ENCODE data around the gene TMEM256. TPM values are rescaled to one million over a fixed set of nuclear protein-coding genes. Genes with fewer than 3 reads are reported as not detected.

The TMEM256 gene
- total RNA-seq, 3 donors from 2014 or later, result 51.9 to 85.1 (median 64.9) TPM

DNA sequence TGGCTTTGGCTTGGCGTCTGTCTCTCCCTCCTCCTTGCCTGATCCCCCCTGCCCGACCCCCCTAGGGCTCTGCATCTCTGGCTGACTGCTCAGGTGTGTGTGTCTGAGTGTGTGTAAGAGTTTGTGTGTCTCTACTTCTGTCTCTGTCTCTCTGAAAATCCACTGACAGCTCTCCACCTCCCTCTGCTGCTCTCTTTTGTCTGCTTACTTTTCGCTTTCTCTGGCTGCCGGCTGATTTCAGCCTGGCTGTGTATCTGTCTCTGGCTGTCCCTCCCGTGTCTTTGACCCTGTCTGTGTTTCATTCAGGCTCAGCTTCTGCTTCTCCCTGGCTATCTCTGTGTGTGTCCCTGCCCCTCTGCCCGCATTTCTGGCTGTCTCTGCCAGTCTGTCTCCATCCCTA lies 12.4 kb upstream of the TMEM256 start:
- ATAC-seq (no peak), DNase-seq (no peak)
- no peak overlapping the region for H3K4me3 ChIP-seq
- no peaks in the 10 kb centered on the region for H3K4me1 ChIP-seq (ENCODE audit: low read depth)
- intact Hi-C loops (cut with DNase I, micrococcal nuclease), result no loop called here
- H3K9me3 ChIP-seq, result no peaks in the 10 kb centered on the region
- H3K36me3 ChIP-seq (ENCODE audit: low read depth), result no peaks in the 10 kb centered on the region
- TF ChIP-seq, protein P1, sequence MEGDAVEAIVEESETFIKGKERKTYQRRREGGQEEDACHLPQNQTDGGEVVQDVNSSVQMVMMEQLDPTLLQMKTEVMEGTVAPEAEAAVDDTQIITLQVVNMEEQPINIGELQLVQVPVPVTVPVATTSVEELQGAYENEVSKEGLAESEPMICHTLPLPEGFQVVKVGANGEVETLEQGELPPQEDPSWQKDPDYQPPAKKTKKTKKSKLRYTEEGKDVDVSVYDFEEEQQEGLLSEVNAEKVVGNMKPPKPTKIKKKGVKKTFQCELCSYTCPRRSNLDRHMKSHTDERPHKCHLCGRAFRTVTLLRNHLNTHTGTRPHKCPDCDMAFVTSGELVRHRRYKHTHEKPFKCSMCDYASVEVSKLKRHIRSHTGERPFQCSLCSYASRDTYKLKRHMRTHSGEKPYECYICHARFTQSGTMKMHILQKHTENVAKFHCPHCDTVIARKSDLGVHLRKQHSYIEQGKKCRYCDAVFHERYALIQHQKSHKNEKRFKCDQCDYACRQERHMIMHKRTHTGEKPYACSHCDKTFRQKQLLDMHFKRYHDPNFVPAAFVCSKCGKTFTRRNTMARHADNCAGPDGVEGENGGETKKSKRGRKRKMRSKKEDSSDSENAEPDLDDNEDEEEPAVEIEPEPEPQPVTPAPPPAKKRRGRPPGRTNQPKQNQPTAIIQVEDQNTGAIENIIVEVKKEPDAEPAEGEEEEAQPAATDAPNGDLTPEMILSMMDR (IDR thresholded peaks at IDR 0.05), result no peak

DNA sequence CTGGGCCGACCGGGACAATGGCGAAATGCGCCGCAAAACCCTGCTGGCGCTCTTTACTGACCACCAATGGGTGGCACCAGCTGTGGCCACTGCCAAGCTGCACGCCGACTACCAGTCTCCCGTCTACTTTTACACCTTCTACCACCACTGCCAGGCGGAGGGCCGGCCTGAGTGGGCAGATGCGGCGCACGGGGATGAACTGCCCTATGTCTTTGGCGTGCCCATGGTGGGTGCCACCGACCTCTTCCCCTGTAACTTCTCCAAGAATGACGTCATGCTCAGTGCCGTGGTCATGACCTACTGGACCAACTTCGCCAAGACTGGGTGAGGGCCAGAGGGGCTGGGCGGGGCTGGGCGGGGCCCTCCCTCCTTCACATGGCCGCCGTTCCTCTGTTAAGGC lies 11.9 kb upstream of the TMEM256 start:
- Histone ChIP-seq H3K36me3 (ENCODE audit: low read depth) (no peaks in the 10 kb centered on the region), H3K4me1 (ENCODE audit: low read depth) (no peaks in the 10 kb centered on the region), H3K4me3 (no peak overlapping the region), H3K9me3 (no peaks in the 10 kb centered on the region)
- ATAC-seq (no peak), DNase-seq (no peak)
- TF ChIP-seq, protein P1 (IDR thresholded peaks at IDR 0.05), result no peak
- intact Hi-C loops (cut with DNase I, micrococcal nuclease), result no loop called here

DNA sequence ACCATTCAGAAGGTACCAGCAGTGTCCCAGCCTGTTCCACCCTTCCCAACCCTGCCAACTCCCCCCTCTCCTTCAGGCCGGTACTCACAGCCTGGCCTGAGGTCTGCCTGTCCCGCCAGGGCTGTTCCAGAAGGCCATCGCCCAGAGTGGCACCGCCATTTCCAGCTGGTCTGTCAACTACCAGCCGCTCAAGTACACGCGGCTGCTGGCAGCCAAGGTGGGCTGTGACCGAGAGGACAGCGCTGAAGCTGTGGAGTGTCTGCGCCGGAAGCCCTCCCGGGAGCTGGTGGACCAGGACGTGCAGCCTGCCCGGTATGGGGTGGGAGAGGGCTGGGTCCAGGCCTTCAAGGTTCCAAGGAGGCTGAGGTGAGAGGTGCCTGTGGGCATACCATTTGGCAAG lies 10.9 kb upstream of the TMEM256 start:
- Histone ChIP-seq H3K36me3 (ENCODE audit: low read depth) (no peaks in the 10 kb centered on the region), H3K4me3 (no peak overlapping the region), H3K9me3 (no peaks in the 10 kb centered on the region), H3K4me1 (ENCODE audit: low read depth) (no peaks in the 10 kb centered on the region)
- ATAC-seq, result no peak
- intact Hi-C loops (cut with DNase I, micrococcal nuclease), result no loop called here
- TF ChIP-seq, protein P1 (IDR thresholded peaks at IDR 0.05), result no peak
- DNase-seq, result no peak

DNA sequence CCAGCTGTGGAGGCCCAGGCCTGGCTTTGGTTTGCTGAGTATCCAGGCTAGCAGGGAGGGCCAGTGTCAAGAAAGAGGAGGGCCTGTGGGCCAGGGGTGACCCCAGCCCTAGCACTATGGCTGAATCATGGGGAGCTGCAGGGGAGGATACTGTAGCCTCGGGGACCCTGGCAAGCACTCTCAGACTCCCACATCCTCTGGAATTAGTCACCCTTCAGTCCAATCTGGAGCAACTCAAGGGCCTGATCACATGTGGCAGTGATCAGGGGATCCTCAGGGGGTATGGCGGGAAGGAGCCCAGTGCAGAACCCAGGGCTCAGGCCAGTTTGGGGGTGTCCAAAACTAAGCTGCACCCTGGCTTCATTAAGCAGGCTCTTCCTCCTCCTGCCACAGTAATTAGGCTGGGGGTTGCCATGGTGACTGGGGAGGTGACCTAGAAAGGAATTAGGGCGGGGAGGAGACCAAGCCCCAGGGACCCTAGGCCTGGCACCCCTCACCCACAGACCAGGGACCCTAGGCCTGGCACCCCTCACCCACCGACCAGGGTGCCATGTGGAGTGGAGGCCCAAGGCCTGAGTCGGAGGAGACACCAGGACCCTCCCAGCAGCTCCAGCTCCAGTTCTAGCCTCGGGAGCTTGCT lies 9.6 kb upstream of the TMEM256 start:
- DNase-seq (no peak), ATAC-seq (no peak)
- H3K36me3 ChIP-seq (ENCODE audit: low read depth), result no peaks in the 10 kb centered on the region
- TF ChIP-seq, protein P1 (IDR thresholded peaks at IDR 0.05), result no peak
- H3K4me1 ChIP-seq (ENCODE audit: low read depth), result no peaks in the 10 kb centered on the region
- H3K9me3 ChIP-seq, result no peaks in the 10 kb centered on the region
- H3K4me3 ChIP-seq, result no peak overlapping the region
- intact Hi-C loops (cut with DNase I, micrococcal nuclease), result no loop called here

DNA sequence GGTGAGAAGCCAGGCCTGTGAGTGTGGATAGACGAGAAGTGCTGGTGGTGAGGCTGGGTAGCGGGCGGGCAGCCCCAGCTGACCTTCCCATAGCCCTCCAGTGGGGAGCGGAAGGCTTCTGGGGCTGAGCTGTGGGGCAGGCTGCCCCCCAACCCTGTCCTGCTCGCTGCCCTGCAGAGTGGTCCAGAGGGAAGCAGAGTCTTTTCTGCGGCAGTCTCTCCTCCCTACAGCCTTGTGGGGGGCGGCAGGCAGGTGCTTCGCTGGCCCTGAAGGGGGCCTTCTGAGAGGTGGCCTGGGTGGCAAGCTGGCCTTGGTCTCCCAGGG lies 7.5 kb upstream of the TMEM256 start:
- intact Hi-C loops (cut with DNase I, micrococcal nuclease), result no loop called here
- peaks cover 4% of the 10 kb centered on the region for H3K4me1 ChIP-seq (ENCODE audit: low read depth)
- TF ChIP-seq, protein P1 (IDR thresholded peaks at IDR 0.05), result no peak
- no peak for DNase-seq
- no peak overlapping the region for H3K4me3 ChIP-seq
- ATAC-seq, result no peak
- H3K9me3 ChIP-seq, result no peaks in the 10 kb centered on the region
- no peaks in the 10 kb centered on the region for H3K36me3 ChIP-seq (ENCODE audit: low read depth)
